B cell (primary cell): ENCODE data around the gene EVC. TPM values are rescaled to one million over a fixed set of nuclear protein-coding genes. Genes with fewer than 3 reads are reported as not detected.

Source experiments
- ATAC-seq: fragments of 200-7000 bp; cut with Tn5 transposase; one replicate; pipeline ENCODE4 v1.10.0; 2021; ENCODE audit warnings: low read depth, mild to moderate bottlenecking, moderate number of reproducible peaks, moderate library complexity
- CTCF ChIA-PET: fragments of 350-600 bp; sonication (Branson Sonifier 250); formaldehyde crosslinking; loops from one replicate; lab custom pipeline; 2021; ENCODE audit warnings: antibody characterized with exemption, inconsistent platforms; lab: Charles Lee
- POLR2A ChIA-PET: fragments of 350-600 bp; sonication (Branson Sonifier 250); formaldehyde crosslinking; loops from one replicate; lab custom pipeline; 2021; ENCODE audit warnings: antibody characterized with exemption; lab: Charles Lee
- DNase-seq: peaks from one replicate; pipeline ENCODE4 v3.0.0; 2013
- H2AFZ ChIP-seq: 2 replicates; pipeline ENCODE4 v1.6.1; 2012; ENCODE audit warnings: mild to moderate bottlenecking, low read depth, low read length; ENCODE audit not compliant: insufficient read depth, poor library complexity, severe bottlenecking
- H3K27ac ChIP-seq, 2 donors: 1 replicate in 1 of 2; 2 replicates in 1 of 2; pipeline ENCODE4 v1.5.1; 2012 to 2013; ENCODE audit warnings: low read length in 2 of 2, mild to moderate bottlenecking in 2 of 2, moderate library complexity in 1 of 2
- H3K27me3 ChIP-seq, 4 experiments: fragments of 200-600 bp in 1 of 4; sonication (generic) in 1 of 4; replicated peaks in 1 of 4; 1 replicate in 2 of 4; 2 replicates in 2 of 4; pipeline versions ENCODE4 v1.6.1 to v1.7.0; 2013 to 2016; ENCODE audit warnings: low read length in 3 of 4, mild to moderate bottlenecking in 2 of 4, mixed read lengths in 1 of 4, moderate library complexity in 1 of 4; ENCODE audit not compliant: insufficient read depth in 4 of 4, control insufficient read depth in 3 of 4; ENCODE audit errors: control extremely low read depth in 1 of 4
- H3K36me3 ChIP-seq, 2 experiments: replicated peaks in 1 of 2; 1 replicate in 1 of 2; 2 replicates in 1 of 2; pipeline versions ENCODE4 v1.6.1 to v1.7.1; 2013; ENCODE audit warnings: low read length in 1 of 2; ENCODE audit not compliant: insufficient read depth in 2 of 2, control insufficient read depth in 1 of 2; ENCODE audit errors: control extremely low read depth in 1 of 2, extremely low read depth in 1 of 2
- H3K4me1 ChIP-seq, 2 donors: fragments of 200-600 bp in 1 of 2; sonication (generic) in 1 of 2; 1 replicate in 1 of 2; 2 replicates in 1 of 2; pipeline versions ENCODE4 v1.5.1 to v1.6.1; 2013 to 2017; ENCODE audit warnings: low read length in 2 of 2; ENCODE audit not compliant: control insufficient read depth in 2 of 2, insufficient read depth in 2 of 2
- H3K4me2 ChIP-seq: replicated peaks from 2 replicates; pipeline ENCODE3; 2012; ENCODE audit warnings: mild to moderate bottlenecking, low read depth, low read length; ENCODE audit not compliant: poor library complexity, severe bottlenecking
- H3K4me3 ChIP-seq, 5 experiments: fragments of 200-600 bp in 1 of 5; sonication (generic) in 1 of 5; 1 replicate in 3 of 5; 2 replicates in 2 of 5; pipeline versions ENCODE4 v1.5.1 to v1.7.0; 2011 to 2016; ENCODE audit warnings: low read length in 4 of 5, mild to moderate bottlenecking in 4 of 5, low read depth in 2 of 5, control low read depth in 1 of 5, moderate library complexity in 1 of 5; ENCODE audit not compliant: insufficient read depth in 1 of 5; ENCODE audit errors: control extremely low read depth in 1 of 5, extremely low read depth in 1 of 5
- H3K79me2 ChIP-seq: fragments of 200-600 bp; sonication (generic); one replicate; pipeline ENCODE4 v1.6.0; 2016; ENCODE audit warnings: low read length; ENCODE audit not compliant: control insufficient read depth, insufficient read depth
- H3K9ac ChIP-seq: fragments of 200-600 bp; sonication (generic); 2 replicates; pipeline ENCODE4 v1.6.1; 2017; ENCODE audit warnings: mild to moderate bottlenecking, low read length, moderate library complexity
- H3K9me3 ChIP-seq, 3 donors: one replicate each; pipeline versions ENCODE4 v1.6.1 to v1.7.1; 2013; ENCODE audit warnings: low read length in 2 of 3; ENCODE audit not compliant: control insufficient read depth in 2 of 3, insufficient read depth in 1 of 3; ENCODE audit errors: control extremely low read depth in 1 of 3
- H4K20me1 ChIP-seq: 2 replicates; pipeline ENCODE4 v1.6.0; 2012; ENCODE audit warnings: mild to moderate bottlenecking, low read length; ENCODE audit not compliant: insufficient read depth, control insufficient read depth, poor library complexity, severe bottlenecking
- H3K27ac Mint-ChIP-seq: one replicate; pipeline ENCODE4 v1.8.0; 2021; ENCODE audit warnings: mixed read lengths
- H3K27me3 Mint-ChIP-seq: one replicate; pipeline ENCODE4 v1.8.0; 2021; ENCODE audit warnings: mixed read lengths
- H3K4me1 Mint-ChIP-seq: one replicate; pipeline ENCODE4 v1.8.0; 2021; ENCODE audit warnings: mixed read lengths
- H3K4me3 Mint-ChIP-seq: one replicate; pipeline ENCODE4 v1.8.0; 2021; ENCODE audit warnings: mixed read lengths
- H3K9me3 Mint-ChIP-seq: one replicate; pipeline ENCODE4 v1.8.0; 2022; ENCODE audit warnings: mixed read lengths; ENCODE audit not compliant: insufficient read depth
- EZH2 ChIP-seq: IDR thresholded peaks from 2 replicates; pipeline ENCODE4 v1.6.1; 2012; ENCODE audit warnings: borderline replicate concordance, low read depth, mild to moderate bottlenecking, moderate library complexity, low read length; ENCODE audit not compliant: insufficient read depth, poor library complexity, severe bottlenecking
- WGBS: methylation state at CpG from one replicate; pipeline ENCODE4 v1.1.5; 2013; ENCODE audit warnings: missing lambda C conversion rate; ENCODE audit not compliant: insufficient coverage; 5-methylcytosine and 5-hydroxymethylcytosine counted together
- intact Hi-C: fragments of 100-400 bp; cut with micrococcal nuclease; formaldehyde crosslinking; loops from one replicate; pipeline ENCODE4 v1.10.0; 2022
- polyA plus RNA-seq: library from polyadenylated mRNA; depleted of rRNA; stranded (reverse); fragments of >200 nt; gene quantifications from 2 replicates; pipeline ENCODE4 v1.2.3, GENCODE V29; 2012
- total RNA-seq, 2 donors: library from RNA; stranded (reverse); fragments of 120-200 nt in 1 of 2; gene quantifications; 1 replicate in 1 of 2; 2 replicates in 1 of 2; pipeline versions ENCODE4 v1.2.3 to v1.2.4, GENCODE V29; 2013 to 2022
- TF ChIP-seq, protein P1 (sequence below): fragments of 200-600 bp; IDR thresholded peaks from one replicate; pipeline ENCODE4 v1.8.0; 2022; ENCODE audit warnings: antibody characterized with exemption, mild to moderate bottlenecking

The EVC gene
- total and polyA plus RNA-seq, 2 donors (not counting 1 experiment from before 2014, with no cell fraction given): 1.5 TPM; not detected in 1

DNA sequence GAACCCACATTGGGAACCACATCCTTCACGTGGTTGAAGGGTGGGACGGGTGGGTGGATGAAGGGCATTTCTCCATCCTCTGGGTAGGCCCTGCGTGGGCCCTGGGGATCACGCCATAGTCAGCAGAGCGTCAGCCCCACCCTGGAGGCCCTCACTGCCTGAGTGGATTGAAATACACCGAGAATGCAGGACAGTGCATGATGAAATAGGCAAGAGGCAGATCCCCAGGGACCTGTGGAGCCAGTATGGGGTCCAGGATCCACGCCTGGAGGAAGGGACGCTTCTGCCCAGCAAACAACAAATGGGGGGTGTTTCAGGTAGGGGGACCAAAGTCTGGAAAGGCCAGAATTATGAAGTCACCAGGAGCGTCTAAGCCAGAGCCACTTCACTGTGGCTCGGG, 19.4 kb downstream of the EVC start:
- H3K4me1 Mint-ChIP-seq: no peaks in the 10 kb centered on the region
- no peak overlapping the region for H3K27ac Mint-ChIP-seq
- Histone ChIP-seq H4K20me1 (no peaks in the 10 kb centered on the region), H3K36me3 (no peaks in the 10 kb centered on the region), H2AFZ (no peak overlapping the region), H3K4me2 (no peak overlapping the region), H3K4me1 (no peaks in the 10 kb centered on the region), H3K79me2 (no peaks in the 10 kb centered on the region), H3K27me3 (no peaks in the 10 kb centered on the region), H3K9ac (no peak overlapping the region), H3K4me3 (no peak overlapping the region), H3K9me3 (no peaks in the 10 kb centered on the region), H3K27ac (no peak overlapping the region)
- DNase-seq: no peak
- H3K9me3 Mint-ChIP-seq: peaks cover 3% of the 10 kb centered on the region
- intact Hi-C loops: no loop called here
- CTCF ChIA-PET: no interaction called here
- WGBS: 97% methylated on average over 7 of the region's 10 CpGs
- POLR2A ChIA-PET: no interaction called here
- ATAC-seq: no peak
- no peak overlapping the region for H3K4me3 Mint-ChIP-seq
- TF ChIP-seq, protein P1, sequence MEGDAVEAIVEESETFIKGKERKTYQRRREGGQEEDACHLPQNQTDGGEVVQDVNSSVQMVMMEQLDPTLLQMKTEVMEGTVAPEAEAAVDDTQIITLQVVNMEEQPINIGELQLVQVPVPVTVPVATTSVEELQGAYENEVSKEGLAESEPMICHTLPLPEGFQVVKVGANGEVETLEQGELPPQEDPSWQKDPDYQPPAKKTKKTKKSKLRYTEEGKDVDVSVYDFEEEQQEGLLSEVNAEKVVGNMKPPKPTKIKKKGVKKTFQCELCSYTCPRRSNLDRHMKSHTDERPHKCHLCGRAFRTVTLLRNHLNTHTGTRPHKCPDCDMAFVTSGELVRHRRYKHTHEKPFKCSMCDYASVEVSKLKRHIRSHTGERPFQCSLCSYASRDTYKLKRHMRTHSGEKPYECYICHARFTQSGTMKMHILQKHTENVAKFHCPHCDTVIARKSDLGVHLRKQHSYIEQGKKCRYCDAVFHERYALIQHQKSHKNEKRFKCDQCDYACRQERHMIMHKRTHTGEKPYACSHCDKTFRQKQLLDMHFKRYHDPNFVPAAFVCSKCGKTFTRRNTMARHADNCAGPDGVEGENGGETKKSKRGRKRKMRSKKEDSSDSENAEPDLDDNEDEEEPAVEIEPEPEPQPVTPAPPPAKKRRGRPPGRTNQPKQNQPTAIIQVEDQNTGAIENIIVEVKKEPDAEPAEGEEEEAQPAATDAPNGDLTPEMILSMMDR: no peak
- no peak for TF ChIP-seq EZH2
- H3K27me3 Mint-ChIP-seq: peaks cover 3% of the 10 kb centered on the region

DNA sequence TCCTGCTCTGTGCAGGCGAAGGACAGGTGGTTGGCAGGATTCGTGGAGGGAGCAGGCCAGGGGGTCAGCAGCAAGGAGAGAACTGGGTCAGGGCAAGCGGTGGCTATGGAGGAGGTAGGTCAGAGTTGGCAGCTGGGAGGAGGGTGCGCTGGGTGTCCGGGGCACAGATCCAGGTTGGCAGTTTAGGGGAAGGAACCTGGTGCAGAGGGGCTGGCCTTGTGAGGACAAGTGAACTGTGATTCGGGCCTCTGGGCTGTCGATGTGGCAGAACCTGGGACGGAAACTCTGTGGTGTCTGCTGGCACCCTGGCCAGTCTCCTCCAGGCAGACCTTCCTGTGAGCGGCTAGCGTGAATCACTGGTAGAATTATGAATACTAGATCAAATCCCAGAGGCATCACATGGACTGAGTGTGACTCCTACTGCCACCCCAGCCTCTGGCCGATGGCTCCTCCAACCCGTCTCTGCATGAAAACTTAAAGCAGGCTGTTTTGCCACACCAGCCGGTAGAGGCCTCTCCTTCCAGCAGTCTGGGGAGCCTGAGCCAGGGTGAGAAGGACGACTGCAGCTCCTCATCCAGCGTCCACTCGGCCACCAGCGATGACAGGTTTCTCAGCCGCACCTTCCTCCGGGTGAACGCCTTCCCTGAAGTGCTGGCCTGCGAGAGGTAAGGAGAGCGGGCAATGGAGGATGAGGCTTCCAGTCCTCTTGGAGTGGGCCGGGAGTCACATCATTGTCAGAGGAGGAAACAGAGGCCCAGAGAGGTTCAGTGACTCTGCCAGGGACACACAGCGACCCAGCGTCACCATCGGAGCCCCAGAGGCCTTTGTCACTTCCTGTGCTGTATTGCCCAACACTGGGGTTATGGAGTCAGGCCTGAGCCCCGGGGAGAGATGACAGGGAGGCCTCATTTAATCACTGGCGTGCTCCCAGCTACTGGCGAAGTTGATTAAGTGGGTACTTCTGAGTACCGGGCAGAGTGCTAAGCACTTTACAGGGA, 20.3 kb downstream of the EVC start:
- peaks cover 3% of the 10 kb centered on the region for H3K27me3 Mint-ChIP-seq
- H2AFZ ChIP-seq: no peak overlapping the region
- WGBS: 92% methylated on average over 27 of the region's 30 CpGs

More for the DNA sequence above, 20.3 kb downstream of the EVC start:
- no peak overlapping the region for H3K9ac ChIP-seq
- H3K36me3 ChIP-seq: no peaks in the 10 kb centered on the region
- CTCF ChIA-PET: no interaction called here
- peaks cover 3% of the 10 kb centered on the region for H3K9me3 Mint-ChIP-seq
- no peaks in the 10 kb centered on the region for H3K79me2 ChIP-seq
- no peak overlapping the region for H3K4me2 ChIP-seq
- ATAC-seq (no peak), DNase-seq (no peak)
- H3K27ac ChIP-seq: no peak overlapping the region
- H3K27ac Mint-ChIP-seq: no peak overlapping the region
- no peak for TF ChIP-seq EZH2
- TF ChIP-seq, protein P1: no peak
- H3K4me1 Mint-ChIP-seq: no peaks in the 10 kb centered on the region
- H3K27me3 ChIP-seq: no peaks in the 10 kb centered on the region
- no peak overlapping the region for H3K4me3 ChIP-seq
- intact Hi-C loops: no loop called here
- POLR2A ChIA-PET: no interaction called here
- H3K9me3 ChIP-seq: no peaks in the 10 kb centered on the region
- H4K20me1 ChIP-seq: no peaks in the 10 kb centered on the region
- no peak overlapping the region for H3K4me3 Mint-ChIP-seq
- no peaks in the 10 kb centered on the region for H3K4me1 ChIP-seq
